Measurements from ENCODE around the gene ISLR. TPM values are rescaled to one million over a fixed set of nuclear protein-coding genes. Genes with fewer than 3 reads are reported as not detected.

The ISLR gene
- total RNA-seq, 2 experiments from 2014 or later, result not detected

GRCh38 chr15:74141591-74141990, 31.9 kb upstream of the ISLR start:
- POLR2A ChIA-PET, result no interaction called here
- H3K9me3 ChIP-seq (ENCODE audit: control insufficient read depth in 1 of 2, insufficient read depth in 1 of 2, low read length in 2 of 2), result peaks cover 0 to 3% of the 10 kb centered on the region in 2 experiments
- H3K4me1 ChIP-seq (ENCODE audit: insufficient read depth, low read length), result peaks cover 8% of the 10 kb centered on the region
- Mint-ChIP-seq H3K4me3 (no peak overlapping the region), H3K27ac (no peak overlapping the region), H3K9me3 (peaks cover 2% of the 10 kb centered on the region), H3K36me3 (ENCODE audit: low read depth) (no peaks in the 10 kb centered on the region), H3K27me3 (peaks cover 80% of the 10 kb centered on the region), H3K4me1 (ENCODE audit: low read depth) (peaks cover 10% of the 10 kb centered on the region)
- intact Hi-C loops (cut with DNase I, micrococcal nuclease), result no loop called here
- TF ChIP-seq CTCF (IDR thresholded peaks at IDR 0.05), result no peak
- no peaks in the 10 kb centered on the region for H3K36me3 ChIP-seq (ENCODE audit: insufficient read depth, low read length)
- H3K27me3 ChIP-seq (ENCODE audit: control insufficient read depth in 1 of 2, insufficient read depth in 2 of 2, low read length in 2 of 2), result peaks cover 24 to 34% of the 10 kb centered on the region in 2 experiments
- no peak for DNase-seq
- H3K27ac ChIP-seq (ENCODE audit: low read depth in 1 of 2, low read length in 2 of 2), result no peak overlapping the region
- no peak overlapping the region for H3K4me3 ChIP-seq (ENCODE audit: low read length)
- no peak for ATAC-seq (ENCODE audit: poor library complexity)
- CTCF ChIA-PET, result no interaction called here

GRCh38 chr15:74144153-74144775, 29.2 kb upstream of the ISLR start:
- ChIA-PET POLR2A (no interaction called here), CTCF (no interaction called here)
- Histone ChIP-seq H3K9me3 (ENCODE audit: control insufficient read depth in 1 of 2, insufficient read depth in 1 of 2, low read length in 2 of 2) (peaks cover 0 to 3% of the 10 kb centered on the region in 2 experiments), H3K27me3 (ENCODE audit: control insufficient read depth in 1 of 2, insufficient read depth in 2 of 2, low read length in 2 of 2) (peaks cover 3 to 10% of the 10 kb centered on the region in 2 experiments), H3K36me3 (ENCODE audit: insufficient read depth, low read length) (no peaks in the 10 kb centered on the region), H3K4me1 (ENCODE audit: insufficient read depth, low read length) (no peaks in the 10 kb centered on the region), H3K27ac (ENCODE audit: low read depth in 1 of 2, low read length in 2 of 2) (no peak overlapping the region), H3K4me3 (ENCODE audit: low read length) (no peak overlapping the region)
- DNase-seq (no peak), ATAC-seq (ENCODE audit: poor library complexity) (no peak)
- Mint-ChIP-seq H3K27me3 (peaks cover 75% of the 10 kb centered on the region), H3K27ac (no peak overlapping the region), H3K4me3 (no peak overlapping the region), H3K9me3 (peaks cover 6% of the 10 kb centered on the region), H3K4me1 (ENCODE audit: low read depth) (no peaks in the 10 kb centered on the region), H3K36me3 (ENCODE audit: low read depth) (no peaks in the 10 kb centered on the region)
- TF ChIP-seq CTCF (IDR thresholded peaks at IDR 0.05), result no peak
- intact Hi-C loops (cut with DNase I, micrococcal nuclease), result no loop called here

GRCh38 chr15:74146277-74146800, 27.2 kb upstream of the ISLR start:
- no peak for DNase-seq
- peaks cover 6% of the 10 kb centered on the region for H3K9me3 Mint-ChIP-seq

More at GRCh38 chr15:74146277-74146800, 27.2 kb upstream of the ISLR start:
- no peak overlapping the region for H3K27ac ChIP-seq (ENCODE audit: low read depth in 1 of 2, low read length in 2 of 2)
- intact Hi-C loops (cut with DNase I, micrococcal nuclease), result no loop called here
- H3K9me3 ChIP-seq (ENCODE audit: control insufficient read depth in 1 of 2, insufficient read depth in 1 of 2, low read length in 2 of 2), result peaks cover 0 to 3% of the 10 kb centered on the region in 2 experiments
- Mint-ChIP-seq H3K27ac (no peak overlapping the region), H3K4me3 (no peak overlapping the region), H3K36me3 (ENCODE audit: low read depth) (no peaks in the 10 kb centered on the region), H3K4me1 (ENCODE audit: low read depth) (no peaks in the 10 kb centered on the region), H3K27me3 (peaks cover 69% of the 10 kb centered on the region)
- H3K36me3 ChIP-seq (ENCODE audit: insufficient read depth, low read length), result no peaks in the 10 kb centered on the region
- ATAC-seq (ENCODE audit: poor library complexity), result no peak
- CTCF ChIA-PET, result no interaction called here
- POLR2A ChIA-PET, result no interaction called here
- H3K4me3 ChIP-seq (ENCODE audit: low read length), result no peak overlapping the region
- H3K4me1 ChIP-seq (ENCODE audit: insufficient read depth, low read length), result no peaks in the 10 kb centered on the region
- peaks cover 0 to 5% of the 10 kb centered on the region in 2 experiments for H3K27me3 ChIP-seq (ENCODE audit: control insufficient read depth in 1 of 2, insufficient read depth in 2 of 2, low read length in 2 of 2)
- TF ChIP-seq CTCF (IDR thresholded peaks at IDR 0.05), result no peak
